ENCODE measurements around the gene MAPT. TPM values are rescaled to one million over a fixed set of nuclear protein-coding genes. Genes with fewer than 3 reads are reported as not detected.

Gene MAPT
- total and polyA plus RNA-seq, 2 experiments from 2014 or later: 0.37 to 0.71 TPM

- no peaks in the 10 kb centered on the region for H3K36me3 ChIP-seq (replicated peaks; ENCODE audit: insufficient read depth, low read depth)
- WGBS (ENCODE audit: low lambda C conversion rate, missing lambda C conversion rate): 92% methylated on average over 4 of the region's 4 CpGs
- no peak overlapping the region for H3K27ac ChIP-seq
- no peak for DNase-seq (ENCODE audit: low spot score)
- H2AFZ ChIP-seq: no peak overlapping the region
- H3K79me2 ChIP-seq: no peaks in the 10 kb centered on the region
- no peaks in the 10 kb centered on the region for H3K4me1 ChIP-seq (ENCODE audit: insufficient read depth)
- no peak for TF ChIP-seq EZH2 (IDR thresholded peaks at IDR 0.05; ENCODE audit: borderline replicate concordance)
- no peak for TF ChIP-seq CTCF (IDR thresholded peaks at IDR 0.05; ENCODE audit: poor library complexity)
- H3K9me3 ChIP-seq (ENCODE audit: low read depth): no peaks in the 10 kb centered on the region
- no peaks in the 10 kb centered on the region for H3K9me2 ChIP-seq (replicated peaks; ENCODE audit: insufficient read depth)
- H3K27me3 ChIP-seq: peaks cover 14% of the 10 kb centered on the region
- H4K20me1 ChIP-seq (ENCODE audit: insufficient read depth, poor library complexity, severe bottlenecking): no peaks in the 10 kb centered on the region
- no peak overlapping the region for H3K4me3 ChIP-seq
- no peak overlapping the region for H3K4me2 ChIP-seq
These were observed 70.3 kb downstream of the MAPT start for GRCh38 chr17:45964634-45965033.

GRCh38 chr17:45965812-45966211 lies 71.5 kb downstream of the MAPT start:
- H3K36me3 ChIP-seq (replicated peaks; ENCODE audit: insufficient read depth, low read depth): no peaks in the 10 kb centered on the region
- no peak overlapping the region for H3K4me2 ChIP-seq
- H3K4me3 ChIP-seq: no peak overlapping the region
- H3K9me2 ChIP-seq (replicated peaks; ENCODE audit: insufficient read depth): no peaks in the 10 kb centered on the region
- no peaks in the 10 kb centered on the region for H3K79me2 ChIP-seq
- no peaks in the 10 kb centered on the region for H3K9me3 ChIP-seq (ENCODE audit: low read depth)
- H3K27ac ChIP-seq: no peak overlapping the region
- H2AFZ ChIP-seq: no peak overlapping the region
- TF ChIP-seq EZH2phosphoT487 (IDR thresholded peaks at IDR 0.05; ENCODE audit: low read depth, severe bottlenecking, unreplicated experiment) (no peak), EZH2 (IDR thresholded peaks at IDR 0.05; ENCODE audit: borderline replicate concordance) (no peak), CTCF (IDR thresholded peaks at IDR 0.05; ENCODE audit: poor library complexity) (no peak)
- peaks cover 14% of the 10 kb centered on the region for H3K27me3 ChIP-seq
- H3K4me1 ChIP-seq (ENCODE audit: insufficient read depth): no peaks in the 10 kb centered on the region
- no peak for DNase-seq (ENCODE audit: low spot score)
- 92% methylated on average over 4 of the region's 4 CpGs for WGBS (ENCODE audit: low lambda C conversion rate, missing lambda C conversion rate)
- H4K20me1 ChIP-seq (ENCODE audit: insufficient read depth, poor library complexity, severe bottlenecking): no peaks in the 10 kb centered on the region

DNA sequence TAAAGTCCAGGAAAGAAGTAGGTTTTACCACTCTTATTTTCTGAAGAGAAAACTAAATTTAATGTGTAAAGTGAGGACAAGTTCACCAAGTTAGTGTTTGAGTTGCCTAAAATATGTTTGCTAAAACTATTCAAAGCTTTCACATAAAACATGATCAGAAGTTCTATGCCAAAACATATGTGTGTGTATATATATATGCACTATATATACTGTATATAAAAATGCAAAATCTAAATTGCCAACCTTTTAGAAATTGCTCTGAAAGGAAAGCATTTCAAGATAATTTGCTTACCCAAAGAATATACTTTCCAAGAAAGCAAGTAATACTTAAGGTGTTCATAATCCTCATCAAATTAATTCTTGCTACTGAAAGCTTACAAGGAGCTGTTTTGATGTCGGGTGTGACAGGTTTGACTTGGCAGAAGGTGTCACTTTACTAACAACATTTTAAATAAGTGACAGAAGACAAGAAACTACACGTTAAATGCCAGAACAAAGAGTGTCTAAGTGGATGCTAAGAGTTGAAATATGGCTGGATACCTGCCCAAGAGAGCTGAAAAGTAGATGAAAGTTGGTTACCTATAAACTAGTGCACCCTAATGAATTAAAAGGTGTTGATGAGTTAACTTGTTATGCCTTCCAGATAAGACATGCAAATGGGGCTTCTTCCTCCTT lies 72.4 kb downstream of the MAPT start:
- Histone ChIP-seq H3K4me2 (no peak overlapping the region), H3K27ac (no peak overlapping the region), H3K4me1 (ENCODE audit: insufficient read depth) (no peaks in the 10 kb centered on the region), H3K27me3 (peaks cover 14% of the 10 kb centered on the region), H3K9me2 (replicated peaks; ENCODE audit: insufficient read depth) (no peaks in the 10 kb centered on the region), H2AFZ (no peak overlapping the region), H3K79me2 (no peaks in the 10 kb centered on the region), H3K4me3 (no peak overlapping the region), H4K20me1 (ENCODE audit: insufficient read depth, poor library complexity, severe bottlenecking) (no peaks in the 10 kb centered on the region), H3K36me3 (replicated peaks; ENCODE audit: insufficient read depth, low read depth) (no peaks in the 10 kb centered on the region), H3K9me3 (ENCODE audit: low read depth) (no peaks in the 10 kb centered on the region)
- WGBS (ENCODE audit: low lambda C conversion rate, missing lambda C conversion rate): 59% methylated on average over 2 of the region's 2 CpGs
- no peak for DNase-seq (ENCODE audit: low spot score)
- TF ChIP-seq EZH2phosphoT487 (IDR thresholded peaks at IDR 0.05; ENCODE audit: low read depth, severe bottlenecking, unreplicated experiment): no peak
- TF ChIP-seq CTCF (IDR thresholded peaks at IDR 0.05; ENCODE audit: poor library complexity): no peak
- TF ChIP-seq EZH2 (IDR thresholded peaks at IDR 0.05; ENCODE audit: borderline replicate concordance): no peak
